Keratinocyte (primary cell): ENCODE results near the gene KIFAP3. TPM values are rescaled to one million over a fixed set of nuclear protein-coding genes. Genes with fewer than 3 reads are reported as not detected.

ENCODE experiments used
- DNase-seq: peaks from one replicate; pipeline ENCODE4 v3.0.0-alpha.2; 2011; ENCODE audit warnings: low read depth, missing footprints, low spot score
- FAIRE-seq: peaks from 2 replicates; lab custom pipeline; 2011; peaks lifted over from hg19 to GRCh38; lab: Jason Lieb, UNC
- H2AFZ ChIP-seq: 2 replicates; pipeline ENCODE4 v1.6.0; 2012; ENCODE audit warnings: low read length, control low read depth, inconsistent platforms; ENCODE audit not compliant: control insufficient read depth
- H3K27ac ChIP-seq: 2 replicates; pipeline ENCODE4 v1.5.1; 2011; ENCODE audit warnings: low read length; ENCODE audit not compliant: control insufficient read depth, insufficient read depth
- H3K27me3 ChIP-seq: 3 replicates; pipeline ENCODE4 v1.6.0; 2011; ENCODE audit warnings: low read length; ENCODE audit not compliant: control insufficient read depth, insufficient read depth; ENCODE audit errors: extremely low read depth
- H3K36me3 ChIP-seq, 2 experiments: 2 replicates in 1 of 2; 3 replicates in 1 of 2; pipeline ENCODE4 v1.5.1; 2011; ENCODE audit warnings: low read length in 2 of 2, mild to moderate bottlenecking in 1 of 2; ENCODE audit not compliant: control insufficient read depth in 2 of 2, insufficient read depth in 2 of 2; ENCODE audit errors: extremely low read depth in 1 of 2
- H3K4me1 ChIP-seq: 3 replicates; pipeline ENCODE4 v1.5.1; 2011; ENCODE audit warnings: low read length; ENCODE audit not compliant: control insufficient read depth, insufficient read depth; ENCODE audit errors: extremely low read depth
- H3K4me2 ChIP-seq: 3 replicates; pipeline ENCODE4 v1.6.0; 2011; ENCODE audit warnings: low read depth, low read length; ENCODE audit not compliant: control insufficient read depth, insufficient read depth; ENCODE audit errors: extremely low read depth
- H3K4me3 ChIP-seq, 3 experiments: fragments of 200-600 bp in 1 of 3; sonication (generic) in 1 of 3; 2 replicates in 2 of 3; 3 replicates in 1 of 3; pipeline ENCODE4 v1.5.1; 2011 to 2016; ENCODE audit warnings: low read length in 3 of 3, mild to moderate bottlenecking in 3 of 3, control low read depth in 2 of 3, inconsistent platforms in 1 of 3, low read depth in 1 of 3, mixed read lengths in 1 of 3, mixed run types in 1 of 3, moderate library complexity in 1 of 3; ENCODE audit not compliant: control insufficient read depth in 2 of 3, insufficient read depth in 2 of 3; ENCODE audit errors: extremely low read depth in 1 of 3
- H3K79me2 ChIP-seq: 2 replicates; pipeline ENCODE4 v1.6.0; 2012; ENCODE audit warnings: low read length; ENCODE audit not compliant: control insufficient read depth, insufficient read depth
- H3K9ac ChIP-seq: 3 replicates; pipeline ENCODE4 v1.6.0; 2011; ENCODE audit warnings: low read length; ENCODE audit not compliant: control insufficient read depth, insufficient read depth; ENCODE audit errors: extremely low read depth
- H3K9me1 ChIP-seq: 3 replicates; pipeline ENCODE4 v1.6.0; 2011; ENCODE audit warnings: low read length; ENCODE audit not compliant: control insufficient read depth, insufficient read depth; ENCODE audit errors: extremely low read depth
- H3K9me3 ChIP-seq: 2 replicates; pipeline ENCODE4 v1.5.1; 2012; ENCODE audit warnings: low read depth, low read length; ENCODE audit not compliant: control insufficient read depth
- H4K20me1 ChIP-seq: 3 replicates; pipeline ENCODE4 v1.6.0; 2011; ENCODE audit warnings: low read length; ENCODE audit not compliant: control insufficient read depth, insufficient read depth; ENCODE audit errors: extremely low read depth
- EZH2 ChIP-seq: IDR thresholded peaks from one replicate; pipeline ENCODE4 v1.6.1; 2012; ENCODE audit warnings: inconsistent platforms, mild to moderate bottlenecking, low read length, moderate library complexity
- dilution Hi-C: fragments of 300-500 bp; cut with MboI; formaldehyde crosslinking; loops from one replicate; pipeline ENCODE4 v1.7.0; 2020; ENCODE audit warnings: low sequenced_read_pairs; ENCODE audit not compliant: extremely low pct_ligation_motif_present
- polyA plus RNA-seq, 5 experiments: library from polyadenylated mRNA; depleted of rRNA in 3 of 5; stranded (reverse) in 3 of 5; stranded (forward) in 1 of 5; unstranded in 1 of 5; fragments of >200 nt; gene quantifications; 1 replicate in 1 of 5; 2 replicates in 3 of 5; 3 replicates in 1 of 5; pipeline versions ENCODE4 v1.2.1 to v1.2.3, GENCODE V29; 2011 to 2012; ENCODE audit warnings: missing spikeins in 2 of 5, low read depth in 1 of 5, low replicate concordance in 1 of 5
- TF ChIP-seq, protein P1 (sequence below), 3 experiments: IDR thresholded peaks in 1 of 3; conservative IDR thresholded peaks in 1 of 3; optimal IDR thresholded peaks in 1 of 3; 2 replicates in 2 of 3; 3 replicates in 1 of 3; pipeline versions ENCODE3 to v1.5.1; 2011; ENCODE audit warnings: low read length in 3 of 3, mild to moderate bottlenecking in 3 of 3, moderate library complexity in 2 of 3, control low read depth in 1 of 3, inconsistent platforms in 1 of 3; ENCODE audit not compliant: insufficient read depth in 2 of 3; ENCODE audit errors: extremely low read depth in 1 of 3

The KIFAP3 gene
- polyA plus RNA-seq, 1 donor (not counting 4 experiments of a cell fraction or from before 2014, with no cell fraction given) = 25.2 TPM

DNA sequence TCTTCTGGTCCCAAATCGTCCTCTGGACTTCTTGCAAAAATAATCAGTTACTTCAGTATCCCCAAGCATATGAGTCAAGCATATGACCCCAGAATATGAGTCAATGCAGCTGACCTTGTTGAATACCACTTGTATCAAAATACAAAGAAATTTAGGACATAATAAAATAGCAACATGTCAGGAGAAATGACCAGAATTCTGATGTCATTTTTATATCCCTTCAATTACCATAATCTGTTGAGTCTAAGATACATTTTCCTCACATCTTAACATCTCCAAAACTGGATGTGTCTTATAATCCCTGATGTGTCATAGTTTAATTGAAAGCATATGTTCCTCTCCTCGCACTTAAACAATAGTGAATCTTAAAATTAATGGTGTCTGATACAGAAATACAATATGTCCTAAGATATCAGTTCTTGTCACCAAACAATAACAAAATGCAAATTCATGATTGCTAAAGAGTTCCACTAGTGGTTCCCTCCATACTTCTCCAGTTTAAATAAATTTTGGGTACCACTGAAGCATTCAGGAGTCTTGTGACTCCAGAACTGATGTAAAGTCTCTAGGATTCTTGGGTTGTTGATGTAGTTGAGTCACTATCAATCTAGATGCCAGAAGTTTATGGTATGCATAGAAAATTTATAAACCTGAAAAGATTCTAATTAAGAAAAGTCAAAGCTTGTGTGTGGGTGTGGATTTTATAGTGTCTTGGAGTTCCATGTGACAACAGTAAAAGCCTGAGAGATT is 41.8 kb downstream of the KIFAP3 start:
- H3K27me3 ChIP-seq = no peaks in the 10 kb centered on the region
- FAIRE-seq (no peak), DNase-seq (no peak)
- dilution Hi-C loops = no loop called here
- H3K4me3 ChIP-seq = no peak overlapping the region
- no peak overlapping the region for H2AFZ ChIP-seq
- peaks cover 3% of the 10 kb centered on the region for H3K4me1 ChIP-seq
- TF ChIP-seq, protein P1, sequence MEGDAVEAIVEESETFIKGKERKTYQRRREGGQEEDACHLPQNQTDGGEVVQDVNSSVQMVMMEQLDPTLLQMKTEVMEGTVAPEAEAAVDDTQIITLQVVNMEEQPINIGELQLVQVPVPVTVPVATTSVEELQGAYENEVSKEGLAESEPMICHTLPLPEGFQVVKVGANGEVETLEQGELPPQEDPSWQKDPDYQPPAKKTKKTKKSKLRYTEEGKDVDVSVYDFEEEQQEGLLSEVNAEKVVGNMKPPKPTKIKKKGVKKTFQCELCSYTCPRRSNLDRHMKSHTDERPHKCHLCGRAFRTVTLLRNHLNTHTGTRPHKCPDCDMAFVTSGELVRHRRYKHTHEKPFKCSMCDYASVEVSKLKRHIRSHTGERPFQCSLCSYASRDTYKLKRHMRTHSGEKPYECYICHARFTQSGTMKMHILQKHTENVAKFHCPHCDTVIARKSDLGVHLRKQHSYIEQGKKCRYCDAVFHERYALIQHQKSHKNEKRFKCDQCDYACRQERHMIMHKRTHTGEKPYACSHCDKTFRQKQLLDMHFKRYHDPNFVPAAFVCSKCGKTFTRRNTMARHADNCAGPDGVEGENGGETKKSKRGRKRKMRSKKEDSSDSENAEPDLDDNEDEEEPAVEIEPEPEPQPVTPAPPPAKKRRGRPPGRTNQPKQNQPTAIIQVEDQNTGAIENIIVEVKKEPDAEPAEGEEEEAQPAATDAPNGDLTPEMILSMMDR (optimal IDR thresholded peaks at IDR 0.05 in 1 of 3, IDR thresholded peaks at IDR 0.05 in 1 of 3, conservative IDR thresholded peaks at IDR 0.05 in 1 of 3; ENCODE audit: extremely low read depth in 1 of 3, insufficient read depth in 2 of 3, low read length in 3 of 3) = no peak
- no peak for TF ChIP-seq EZH2
- no peaks in the 10 kb centered on the region for H3K9me1 ChIP-seq
- no peak overlapping the region for H3K9ac ChIP-seq
- no peaks in the 10 kb centered on the region for H3K36me3 ChIP-seq
- H3K79me2 ChIP-seq = no peaks in the 10 kb centered on the region
- H3K27ac ChIP-seq = no peak overlapping the region
- H3K4me2 ChIP-seq = no peak overlapping the region
- no peaks in the 10 kb centered on the region for H3K9me3 ChIP-seq
- no peaks in the 10 kb centered on the region for H4K20me1 ChIP-seq

DNA sequence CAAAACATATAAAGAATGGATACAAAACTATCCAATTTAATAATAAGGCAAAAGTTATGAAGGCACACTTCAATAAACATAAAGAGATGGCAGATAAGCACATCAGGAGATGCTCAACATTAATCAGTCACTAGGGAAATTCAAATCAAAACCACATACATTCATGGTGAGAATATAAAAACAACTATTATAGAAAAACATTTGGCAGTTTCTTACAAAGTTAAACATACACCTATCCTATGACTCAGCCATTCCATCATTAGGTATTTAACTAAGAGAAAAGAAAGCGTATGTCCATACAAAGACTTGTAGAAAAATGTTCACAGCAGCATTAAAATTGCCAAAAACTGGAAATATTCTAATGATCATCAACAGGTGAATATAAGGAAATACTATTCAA is 44.3 kb downstream of the KIFAP3 start:
- Histone ChIP-seq H3K36me3 (no peaks in the 10 kb centered on the region), H3K9me1 (no peaks in the 10 kb centered on the region), H3K4me1 (peaks cover 3% of the 10 kb centered on the region), H3K9me3 (no peaks in the 10 kb centered on the region), H3K4me3 (no peak overlapping the region), H4K20me1 (no peaks in the 10 kb centered on the region), H3K79me2 (no peaks in the 10 kb centered on the region), H2AFZ (no peak overlapping the region), H3K27ac (no peak overlapping the region), H3K4me2 (no peak overlapping the region), H3K27me3 (no peaks in the 10 kb centered on the region), H3K9ac (no peak overlapping the region)
- dilution Hi-C loops = no loop called here
- FAIRE-seq = no peak
- DNase-seq = no peak
- TF ChIP-seq, protein P1 (optimal IDR thresholded peaks at IDR 0.05 in 1 of 3, IDR thresholded peaks at IDR 0.05 in 1 of 3, conservative IDR thresholded peaks at IDR 0.05 in 1 of 3; ENCODE audit: extremely low read depth in 1 of 3, insufficient read depth in 2 of 3, low read length in 3 of 3) = no peak
- TF ChIP-seq EZH2 = no peak
